HepG2 (cell line): Measurements from ENCODE around the gene DYSF. TPM values are rescaled to one million over a fixed set of nuclear protein-coding genes. Genes with fewer than 3 reads are reported as not detected.

Experiments
- ATAC-seq: fragments of 200-7000 bp; cut with Tn5 transposase; 3 replicates; pipeline ENCODE4 v1.9.1; 2020; ENCODE audit warnings: mild to moderate bottlenecking, moderate library complexity
- BruUV-seq: library from RNA; stranded (reverse); fragments of 400-500 nt; replicated peaks from 2 replicates; lab custom pipeline; 2021; lab: Mats Ljungman, UMichigan
- CTCF ChIA-PET: fragments of 300-600 bp; formaldehyde crosslinking; extraction: SDS; loops from one replicate; lab custom pipeline; 2021; ENCODE audit warnings: low total read pairs, inconsistent platforms, low intra/inter-chr PET ratio; lab: Yijun Ruan, JAX
- POLR2A ChIA-PET: fragments of 350-600 bp; sonication (Branson Sonifier 250); formaldehyde crosslinking; loops from one replicate; lab custom pipeline; 2020; ENCODE audit warnings: antibody characterized with exemption, inconsistent platforms; lab: Yijun Ruan, JAX
- DNase-seq: peaks from one replicate; pipeline ENCODE4 v3.0.0-alpha.2; 2015; ENCODE audit warnings: low spot score
- FAIRE-seq: peaks from 3 replicates; lab custom pipeline; 2011; peaks lifted over from hg19 to GRCh38; lab: Jason Lieb, UNC
- H2AFZ ChIP-seq: one replicate; pipeline ENCODE4 v1.6.1; 2011; ENCODE audit warnings: low read length, inconsistent platforms
- H3K27ac ChIP-seq: fragments of 300-600 bp; 3 replicates; pipeline ENCODE4 v1.8.0; 2011; ENCODE audit warnings: mixed run types, mild to moderate bottlenecking, mixed read lengths, low read length, inconsistent platforms; ENCODE audit not compliant: insufficient read depth; ENCODE audit errors: extremely low read length
- H3K27me3 ChIP-seq, 2 experiments: fragments of 200-600 bp in 1 of 2; 2 replicates in 1 of 2; 3 replicates in 1 of 2; pipeline versions ENCODE4 v1.6.0 to v1.8.0; 2011; ENCODE audit warnings: low read length in 2 of 2, mild to moderate bottlenecking in 2 of 2, moderate library complexity in 2 of 2, inconsistent platforms in 1 of 2; ENCODE audit not compliant: insufficient read depth in 2 of 2, control insufficient read depth in 1 of 2
- H3K36me3 ChIP-seq, 2 experiments: fragments of 200-600 bp in 1 of 2; replicated peaks in 1 of 2; 2 replicates in 1 of 2; 3 replicates in 1 of 2; pipeline versions ENCODE4 v1.5.1 to v1.8.0; 2011; ENCODE audit warnings: low read length in 2 of 2, inconsistent platforms in 1 of 2; ENCODE audit not compliant: insufficient read depth in 2 of 2, control insufficient read depth in 1 of 2
- H3K4me1 ChIP-seq: 2 replicates; pipeline ENCODE4 v1.5.1; 2012; ENCODE audit warnings: low read length, inconsistent platforms; ENCODE audit not compliant: insufficient read depth
- H3K4me2 ChIP-seq: 2 replicates; pipeline ENCODE4 v1.6.0; 2011; ENCODE audit warnings: low read depth, low read length, inconsistent platforms
- H3K4me3 ChIP-seq, 3 experiments: fragments of 200-600 bp in 1 of 3; sonication (generic), shearing (Covaris generic) in 1 of 3; replicated peaks in 1 of 3; 2 replicates each; pipeline ENCODE4 v1.5.1; 2011 to 2016; ENCODE audit warnings: low read length in 3 of 3, inconsistent platforms in 2 of 3, low read depth in 2 of 3, mild to moderate bottlenecking in 2 of 3, control low read depth in 1 of 3, mixed read lengths in 1 of 3; ENCODE audit not compliant: insufficient read depth in 1 of 3
- H3K79me2 ChIP-seq: one replicate; pipeline ENCODE4 v1.6.1; 2011; ENCODE audit warnings: low read length, inconsistent platforms; ENCODE audit not compliant: insufficient read depth
- H3K9ac ChIP-seq: 2 replicates; pipeline ENCODE4 v1.6.0; 2011; ENCODE audit warnings: mild to moderate bottlenecking, low read depth, low read length, inconsistent platforms; ENCODE audit not compliant: insufficient read depth
- H3K9me3 ChIP-seq: 2 replicates; pipeline ENCODE4 v1.5.1; 2012; ENCODE audit warnings: mild to moderate bottlenecking, low read length
- H4K20me1 ChIP-seq: 2 replicates; pipeline ENCODE4 v1.6.0; 2011; ENCODE audit warnings: inconsistent platforms, mild to moderate bottlenecking, low read length, moderate library complexity; ENCODE audit not compliant: insufficient read depth
- HOXA3 ChIP-seq: sonication (generic); formaldehyde crosslinking; IDR thresholded peaks from 2 replicates; pipeline ENCODE4 v1.5.0; 2020; ENCODE audit warnings: missing genetic modification reagents
- MAFG ChIP-seq: sonication (generic); formaldehyde crosslinking; IDR thresholded peaks from 2 replicates; pipeline ENCODE4 v1.5.1; 2020; ENCODE audit warnings: mild to moderate bottlenecking, missing genetic modification reagents
- MEIS1 ChIP-seq: sonication (generic); formaldehyde crosslinking; IDR thresholded peaks from 2 replicates; pipeline ENCODE4 v1.9.0; 2021; ENCODE audit warnings: mild to moderate bottlenecking, missing genetic modification reagents, moderate library complexity, borderline replicate concordance
- RBFOX2 ChIP-seq: fragments of 200-400 bp; formaldehyde crosslinking; IDR thresholded peaks from 2 replicates; pipeline ENCODE4 v1.6.1; 2017; ENCODE audit warnings: low read depth, mild to moderate bottlenecking, low read length
- SOX13 ChIP-seq, 3 experiments: fragments of 450-650 bp in 1 of 3; sonication (generic) in 1 of 3; formaldehyde crosslinking in 1 of 3; IDR thresholded peaks in 2 of 3; conservative IDR thresholded peaks in 1 of 3; 2 replicates each; pipeline versions ENCODE4 v1.5.0 to v1.6.1; 2016 to 2020; ENCODE audit warnings: antibody characterized with exemption in 1 of 3, mild to moderate bottlenecking in 1 of 3, missing compliant biosample characterization in 1 of 3, missing genetic modification reagents in 1 of 3, moderate library complexity in 1 of 3
- SOX5 ChIP-seq: IDR thresholded peaks from 2 replicates; pipeline ENCODE4 v1.6.1; 2016; ENCODE audit warnings: borderline replicate concordance
- SOX6 ChIP-seq, 2 experiments: fragments of 450-650 bp in 1 of 2; sonication (generic) in 1 of 2; formaldehyde crosslinking in 1 of 2; IDR thresholded peaks; 2 replicates each; pipeline versions ENCODE4 v1.4.0 to v1.6.1; 2017 to 2020; ENCODE audit warnings: antibody characterized with exemption in 1 of 2, mild to moderate bottlenecking in 1 of 2, missing genetic modification reagents in 1 of 2
- SRSF4 ChIP-seq: fragments of 200-400 bp; formaldehyde crosslinking; IDR thresholded peaks from one replicate; pipeline ENCODE4 v1.6.1; 2018; ENCODE audit warnings: mild to moderate bottlenecking, low read depth, low read length, moderate library complexity; ENCODE audit not compliant: poor library complexity, severe bottlenecking
- ZGPAT ChIP-seq: IDR thresholded peaks from 2 replicates; pipeline ENCODE4 v1.6.1; 2016; ENCODE audit warnings: mild to moderate bottlenecking
- ZNF34 ChIP-seq: sonication (generic); formaldehyde crosslinking; IDR thresholded peaks from 2 replicates; pipeline ENCODE4 v1.4.0; 2020; ENCODE audit warnings: mild to moderate bottlenecking, missing genetic modification reagents, borderline replicate concordance
- ZNF354B ChIP-seq: sonication (generic); formaldehyde crosslinking; IDR thresholded peaks from 2 replicates; pipeline ENCODE4 v1.8.0; 2022; ENCODE audit warnings: mild to moderate bottlenecking, missing genetic modification reagents
- ZNF790 ChIP-seq: sonication (generic); formaldehyde crosslinking; IDR thresholded peaks from 2 replicates; pipeline ENCODE4 v1.8.0; 2022; ENCODE audit warnings: missing genetic modification reagents, mild to moderate bottlenecking, borderline replicate concordance
- ZNF879 ChIP-seq: sonication (generic); formaldehyde crosslinking; IDR thresholded peaks from 2 replicates; pipeline ENCODE4 v1.8.1; 2023; ENCODE audit warnings: missing genetic modification reagents
- ZUFSP ChIP-seq: sonication (generic); formaldehyde crosslinking; IDR thresholded peaks from 2 replicates; pipeline ENCODE4 v1.9.0; 2021; ENCODE audit warnings: missing genetic modification reagents, mild to moderate bottlenecking, borderline replicate concordance
- WGBS: methylation state at CpG from one replicate; pipeline ENCODE4 v1.1.6; 2017; ENCODE audit warnings: low lambda C conversion rate; 5-methylcytosine and 5-hydroxymethylcytosine counted together
- in situ Hi-C: cut with HindIII; loops from 2 replicates; pipeline ENCODE4 v1.10.0; 2017; ENCODE audit warnings: low pct_unique_long_range_greater_than_20kb; ENCODE audit not compliant: extremely low pct_ligation_motif_present
- intact Hi-C: fragments of 100-400 bp; cut with micrococcal nuclease; formaldehyde crosslinking; loops from one replicate; pipeline ENCODE4 v1.10.0; 2022; ENCODE audit not compliant: unreplicated experiment
- polyA plus RNA-seq, 8 experiments: library from polyadenylated mRNA; depleted of rRNA in 3 of 8; stranded (reverse) in 7 of 8; unstranded in 1 of 8; fragments of >200 nt; fragmentation: Illumina TruSeq in 4 of 8; extraction: Trizol in 4 of 8; gene quantifications; 2 replicates each; pipeline versions ENCODE4 v1.2.1 to v1.2.3, GENCODE V29; 2011 to 2016; ENCODE audit warnings: low read depth in 4 of 8, missing spikeins in 1 of 8, mixed read lengths in 1 of 8; ENCODE audit not compliant: insufficient read depth in 1 of 8
- total RNA-seq, 5 experiments: library from RNA; depleted of rRNA; stranded (reverse); fragments of >200 nt; fragmentation: Illumina TruSeq; extraction: Trizol; gene quantifications; 2 replicates each; pipeline ENCODE4 v1.2.3, GENCODE V29; 2016; ENCODE audit warnings: low read depth in 1 of 5

DYSF gene
- total and polyA plus RNA-seq, 2 of the 13 experiments (the other 11 are each of a cell fraction or from before 2014, with no cell fraction given) = 0.15 to 2.4 TPM

GRCh38 chr2:71596011-71596410 lies 142.7 kb downstream of the DYSF start:
- intact Hi-C loops = no loop called here
- WGBS = 16% methylated on average over 17 of the region's 17 CpGs
- TF ChIP-seq ZNF790 (CRISPR knock-in tag) (no peak), SOX13 (IDR thresholded peaks at IDR 0.05) (no peak), SOX13 (CRISPR knock-in tag; conservative IDR thresholded peaks at IDR 0.05 in 1 of 2, IDR thresholded peaks at IDR 0.05 in 1 of 2) (peak in 1 of 2 experiments; percentile 10; a peak in 1 of 4 replicates), RBFOX2 (no peak), HOXA3 (CRISPR knock-in tag) (no peak), ZNF879 (CRISPR knock-in tag) (no peak), ZNF34 (CRISPR knock-in tag) (no peak), SOX6 (IDR thresholded peaks at IDR 0.05) (no peak), SOX6 (CRISPR knock-in tag; IDR thresholded peaks at IDR 0.05) (peak; percentile 68), MEIS1 (CRISPR knock-in tag) (no peak), ZUFSP (CRISPR knock-in tag) (no peak), MAFG (CRISPR knock-in tag) (no peak), ZNF354B (CRISPR knock-in tag) (no peak), SOX5 (CRISPR knock-in tag) (peak; percentile 44; the same call in 1 of the 2 replicates), SRSF4 (no peak), ZGPAT (no peak)

More at GRCh38 chr2:71596011-71596410, 142.7 kb downstream of the DYSF start:
- Histone ChIP-seq H3K4me1 (peaks cover 22% of the 10 kb centered on the region; the same call in 1 of the 2 replicates), H3K9me3 (no peaks in the 10 kb centered on the region), H3K4me2 (peak overlapping the region; percentile 29; the same call in 1 of the 2 replicates), H3K4me3 (no peak overlapping the region), H3K27ac (no peak overlapping the region), H3K79me2 (no peaks in the 10 kb centered on the region), H2AFZ (no peak overlapping the region), H4K20me1 (no peaks in the 10 kb centered on the region), H3K27me3 (peaks cover 8% of the 10 kb centered on the region in 2 experiments; a peak in 1 of 5 replicates), H3K36me3 (no peaks in the 10 kb centered on the region), H3K9ac (no peak overlapping the region)
- FAIRE-seq (no peak), DNase-seq (no peak), ATAC-seq (no peak)
- ChIA-PET POLR2A (no interaction called here), CTCF (no interaction called here)
- in situ Hi-C loops = no loop called here
- no TSS peak for BruUV-seq
